ENCODE results near the gene IL11RA.

IL11RA gene

DNA sequence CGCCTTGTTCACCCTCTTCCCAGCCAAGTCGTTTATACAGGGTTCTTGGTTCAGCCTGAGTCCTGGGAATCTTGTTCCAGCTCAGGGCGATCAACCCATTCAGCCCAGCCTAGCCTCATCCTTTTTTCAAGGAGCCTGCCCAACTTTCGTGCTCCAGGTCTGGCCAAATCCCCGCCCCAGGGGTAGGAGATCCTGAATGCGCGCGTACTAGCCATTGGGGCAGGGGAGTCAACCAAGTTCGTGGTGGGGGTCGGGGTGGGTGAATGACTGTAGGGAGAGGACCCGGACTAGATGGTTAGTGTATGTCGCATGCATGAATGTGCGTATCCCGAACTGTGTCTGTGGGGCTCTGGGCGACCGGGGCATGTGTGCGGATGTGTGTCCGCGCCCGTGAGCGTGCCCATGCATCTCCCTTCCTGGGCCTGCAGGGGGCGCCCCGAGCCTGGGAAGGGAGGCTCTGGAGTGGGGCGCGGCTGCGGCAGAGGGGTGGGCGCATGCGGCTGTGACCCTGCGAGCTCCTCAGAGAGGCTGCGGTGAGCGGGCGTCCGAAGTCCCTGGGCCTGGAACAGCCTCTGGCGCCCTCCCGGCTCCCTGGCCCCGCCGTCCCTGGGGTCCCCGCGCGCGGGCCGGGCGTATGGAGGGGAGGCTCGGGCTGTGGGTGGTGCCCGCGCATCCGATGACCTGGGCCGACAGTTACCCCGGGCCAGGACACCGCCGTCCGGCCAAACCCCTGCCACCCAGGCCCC, 49.2 kb downstream of the IL11RA start:
- Histone ChIP-seq H3K9me3 (ENCODE audit: control insufficient read depth, low read length) (no peaks in the 10 kb centered on the region), H3K36me3 (ENCODE audit: control insufficient read depth, insufficient read depth, low read length) (no peaks in the 10 kb centered on the region), H3K4me1 (ENCODE audit: control insufficient read depth, insufficient read depth, low read length) (peaks cover 11% of the 10 kb centered on the region), H3K4me3 (ENCODE audit: low read length) (peak overlapping the region; percentile 69), H3K9ac (ENCODE audit: low read length) (peak overlapping the region; percentile 67), H3K27me3 (ENCODE audit: control insufficient read depth, insufficient read depth, low read length) (peaks cover 13% of the 10 kb centered on the region)

DNA sequence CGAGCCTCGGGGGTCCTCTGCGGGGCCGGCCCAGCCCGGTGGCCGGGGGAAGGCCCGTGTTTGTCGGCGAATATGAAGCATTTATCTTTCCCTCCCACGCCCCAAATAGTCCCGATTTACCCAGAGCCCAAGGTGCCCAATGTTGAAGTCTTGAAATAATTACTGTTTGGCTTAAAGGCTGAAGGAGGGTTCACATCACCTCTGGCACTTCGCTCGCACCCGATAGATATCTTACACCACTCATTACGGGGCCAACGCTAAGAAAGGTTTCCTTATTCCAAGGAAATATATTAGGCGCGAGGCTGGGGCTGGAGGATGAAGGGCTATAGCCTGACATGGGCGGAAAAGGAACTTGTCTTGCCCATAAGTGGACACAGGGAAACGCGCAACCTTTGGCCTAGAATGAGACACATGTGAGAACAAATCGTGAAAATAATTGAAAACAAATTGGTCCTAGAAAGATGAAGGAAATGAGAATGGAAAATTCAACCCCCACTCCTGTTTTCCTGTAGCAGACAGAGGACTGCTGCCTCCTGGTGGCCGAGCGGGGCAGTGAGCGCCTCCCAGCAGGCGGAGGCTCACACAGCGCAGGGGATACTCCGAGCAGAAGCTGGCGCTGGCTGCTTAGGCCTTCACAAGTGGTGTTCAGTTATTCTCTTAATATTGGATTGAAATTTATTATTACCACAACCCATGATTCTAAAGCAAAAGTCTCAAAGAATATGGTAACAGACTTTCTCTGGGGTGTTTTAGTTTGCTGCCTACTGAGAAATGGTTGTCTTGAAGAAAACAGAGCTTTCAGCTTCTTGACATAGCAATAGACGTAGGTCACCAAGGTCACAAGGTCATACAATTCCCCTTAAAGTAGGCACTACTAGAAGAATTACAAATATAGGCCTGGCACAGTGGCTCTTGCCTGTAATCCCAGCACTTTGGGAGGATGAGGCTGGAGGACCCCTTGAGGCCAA, 50.1 kb downstream of the IL11RA start:
- peak overlapping the region; percentile 69 for H3K4me3 ChIP-seq (ENCODE audit: low read length)
- peak overlapping the region; percentile 67 for H3K9ac ChIP-seq (ENCODE audit: low read length)
- no peaks in the 10 kb centered on the region for H3K36me3 ChIP-seq (ENCODE audit: control insufficient read depth, insufficient read depth, low read length)
- peaks cover 9% of the 10 kb centered on the region for H3K27me3 ChIP-seq (ENCODE audit: control insufficient read depth, insufficient read depth, low read length)
- no peaks in the 10 kb centered on the region for H3K9me3 ChIP-seq (ENCODE audit: control insufficient read depth, low read length)
- H3K4me1 ChIP-seq (ENCODE audit: control insufficient read depth, insufficient read depth, low read length) = peaks cover 11% of the 10 kb centered on the region

DNA sequence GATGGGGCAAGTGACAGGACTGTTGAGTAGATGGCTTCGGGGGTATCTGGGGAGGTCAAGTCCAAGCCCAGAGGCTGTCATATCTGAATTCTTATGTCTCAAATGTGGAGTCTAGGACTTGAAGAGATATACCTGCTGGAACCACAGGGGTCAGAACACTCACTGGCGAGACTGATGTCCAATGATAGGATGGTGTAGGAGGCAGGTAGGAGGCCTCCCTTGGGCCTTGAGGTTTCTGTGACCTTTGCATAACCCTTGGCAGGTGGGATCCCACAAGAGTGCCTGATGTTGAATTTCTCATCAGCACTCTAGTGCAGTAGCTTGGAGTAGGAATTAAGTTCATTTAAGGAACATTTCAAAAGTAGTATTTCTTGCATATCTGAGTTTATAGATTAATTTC, 55.1 kb downstream of the IL11RA start:
- Histone ChIP-seq H3K9me3 (ENCODE audit: control insufficient read depth, low read length) (no peaks in the 10 kb centered on the region), H3K4me1 (ENCODE audit: control insufficient read depth, insufficient read depth, low read length) (no peaks in the 10 kb centered on the region), H3K27me3 (ENCODE audit: control insufficient read depth, insufficient read depth, low read length) (no peaks in the 10 kb centered on the region), H3K4me3 (ENCODE audit: low read length) (no peak overlapping the region), H3K9ac (ENCODE audit: low read length) (no peak overlapping the region), H3K36me3 (ENCODE audit: control insufficient read depth, insufficient read depth, low read length) (no peaks in the 10 kb centered on the region)

GRCh38 chr9:34709196-34709978, 57.4 kb downstream of the IL11RA start:
- H3K4me1 ChIP-seq (ENCODE audit: control insufficient read depth, insufficient read depth, low read length) = no peaks in the 10 kb centered on the region
- no peaks in the 10 kb centered on the region for H3K36me3 ChIP-seq (ENCODE audit: control insufficient read depth, insufficient read depth, low read length)
- no peak overlapping the region for H3K4me3 ChIP-seq (ENCODE audit: low read length)
- H3K9me3 ChIP-seq (ENCODE audit: control insufficient read depth, low read length) = no peaks in the 10 kb centered on the region
- H3K9ac ChIP-seq (ENCODE audit: low read length) = no peak overlapping the region
- H3K27me3 ChIP-seq (ENCODE audit: control insufficient read depth, insufficient read depth, low read length) = no peaks in the 10 kb centered on the region

DNA sequence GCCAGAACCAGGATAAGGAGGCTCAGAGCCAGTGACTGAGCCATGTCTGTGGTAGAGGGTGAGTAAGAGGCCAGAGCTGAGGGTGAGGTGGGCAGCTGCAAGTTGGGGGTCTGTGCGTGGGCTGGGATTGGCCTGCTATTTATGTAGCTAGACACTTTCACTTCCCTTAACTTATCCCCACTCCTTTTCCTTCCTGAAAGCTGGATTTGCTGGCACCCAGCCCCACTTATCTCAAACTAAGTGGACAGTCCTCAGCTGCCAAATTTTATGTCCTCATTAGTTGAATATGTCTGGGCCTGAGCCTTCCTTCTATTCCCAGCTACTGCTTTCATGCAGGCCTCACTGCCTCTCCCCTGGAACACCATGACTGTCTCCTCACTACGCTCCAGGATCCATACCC, 58.0 kb downstream of the IL11RA start, which contains the start of gene CCL21:
TSS of gene CCL21 (minus strand) at position 114 of the 400 bp plus-strand sequence. CDS start at position 44, 70 bp downstream.
- H3K4me3 ChIP-seq (ENCODE audit: low read length) = no peak within 1 kb of the TSS
- no peaks in the 10 kb centered on the region for H3K4me1 ChIP-seq (ENCODE audit: control insufficient read depth, insufficient read depth, low read length)
- H3K27me3 ChIP-seq (ENCODE audit: control insufficient read depth, insufficient read depth, low read length) = no peaks in the 10 kb centered on the region
- no peak within 1 kb of the TSS for H3K9ac ChIP-seq (ENCODE audit: low read length)
- no peaks in the 10 kb centered on the region for H3K36me3 ChIP-seq (ENCODE audit: control insufficient read depth, insufficient read depth, low read length)
- H3K9me3 ChIP-seq (ENCODE audit: control insufficient read depth, low read length) = no peaks in the 10 kb centered on the region

All from mucosa of stomach (tissue), 1 donor.